HG02973 (cell line): Measurements from ENCODE around the gene OAT.
"Not testable (repeated sequence)": the region's sequence is repeated elsewhere in the genome, so short reads cannot be mapped to it uniquely, and the experiment has no call there.

Experiments used
- ATAC-seq: cut with Tn5 transposase; IDR thresholded peaks from one replicate; pipeline ENCODE4 v1.9.1; 2021; ENCODE audit warnings: moderate library complexity; ENCODE audit not compliant: unreplicated experiment

OAT gene

GRCh38 chr10:124380256-124380995 lies 38.3 kb downstream of the OAT start:
- no peak for ATAC-seq

- no peak for ATAC-seq
Observed at GRCh38 chr10:124379609-124380193, 39.0 kb downstream of the OAT start.

GRCh38 chr10:124378881-124379471 lies 39.7 kb downstream of the OAT start:
- ATAC-seq = no peak

- no peak for ATAC-seq
Observed at GRCh38 chr10:124378271-124378670, 40.5 kb downstream of the OAT start.

GRCh38 chr10:124377101-124377500 lies 41.6 kb downstream of the OAT start:
- no peak for ATAC-seq

- no peak for ATAC-seq
Observed at GRCh38 chr10:124376411-124376810, 42.3 kb downstream of the OAT start.

- ATAC-seq = no peak
Observed at GRCh38 chr10:124375691-124376090, 43.0 kb downstream of the OAT start.

- ATAC-seq = no peak
Observed at GRCh38 chr10:124375353-124375614, 43.4 kb downstream of the OAT start.

- ATAC-seq = no peak
Observed at GRCh38 chr10:124374535-124375352, 44.0 kb downstream of the OAT start.

- no peak for ATAC-seq
Observed at GRCh38 chr10:124372899-124373298, 45.8 kb downstream of the OAT start.

- ATAC-seq = no peak
Observed at GRCh38 chr10:124370426-124370825, 48.3 kb downstream of the OAT start.

GRCh38 chr10:124369986-124370385 lies 48.7 kb downstream of the OAT start:
- ATAC-seq = no peak

- not testable (repeated sequence) for ATAC-seq
Observed at GRCh38 chr10:124369533-124369932, 49.2 kb downstream of the OAT start.

GRCh38 chr10:124369066-124369465 lies 49.7 kb downstream of the OAT start:
- no peak for ATAC-seq

GRCh38 chr10:124367936-124368335 lies 50.8 kb downstream of the OAT start:
- no peak for ATAC-seq

GRCh38 chr10:124367414-124367813 lies 51.3 kb downstream of the OAT start:
- ATAC-seq = no peak

- no peak for ATAC-seq
Observed at GRCh38 chr10:124366825-124367224, 51.9 kb downstream of the OAT start.

- no peak for ATAC-seq
Observed at GRCh38 chr10:124366343-124366742, 52.4 kb downstream of the OAT start.

- no peak for ATAC-seq
Observed at GRCh38 chr10:124364674-124365073, 54.0 kb downstream of the OAT start.

- no peak for ATAC-seq
Observed at GRCh38 chr10:124362568-124362967, 56.2 kb downstream of the OAT start.

GRCh38 chr10:124359336-124359832 lies 59.3 kb downstream of the OAT start:
- ATAC-seq = no peak

- ATAC-seq = no peak
Observed at GRCh38 chr10:124357561-124357885, 61.2 kb downstream of the OAT start.
